ENCODE measurements around the gene LINGO1.

The LINGO1 gene

GRCh38 chr15:77632534-77633133 lies at the start of gene LINGO1:
LINGO1 (minus strand) TSS chr15:77632912; CDS start chr15:77632315, 597 bp downstream.
- TF ChIP-seq CTCF (IDR thresholded peaks at IDR 0.05; ENCODE audit: low read depth, low read length), result no peak
- DNase-seq (ENCODE audit: low read depth, low spot score), result no peak
- in situ Hi-C loops (cut with HindIII; ENCODE audit: low sequenced_read_pairs), result no loop called here
- peak within 1 kb of the TSS; percentile 24 for H3K4me3 ChIP-seq (ENCODE audit: low read depth, low read length)

- no peak overlapping the region for H3K4me3 ChIP-seq (ENCODE audit: low read depth, low read length)
- no peak for TF ChIP-seq CTCF (IDR thresholded peaks at IDR 0.05; ENCODE audit: low read depth, low read length)
- in situ Hi-C loops (cut with HindIII; ENCODE audit: low sequenced_read_pairs), result no loop called here
- no peak for DNase-seq (ENCODE audit: low read depth, low spot score)
Observed at GRCh38 chr15:77681362-77681761, 48.6 kb upstream of the LINGO1 start.

- DNase-seq (ENCODE audit: low read depth, low spot score), result no peak
- in situ Hi-C loops (cut with HindIII; ENCODE audit: low sequenced_read_pairs), result no loop called here
- no peak overlapping the region for H3K4me3 ChIP-seq (ENCODE audit: low read depth, low read length)
- no peak for TF ChIP-seq CTCF (IDR thresholded peaks at IDR 0.05; ENCODE audit: low read depth, low read length)
Observed at GRCh38 chr15:77676569-77677375, 44.1 kb upstream of the LINGO1 start.

- in situ Hi-C loops (cut with HindIII; ENCODE audit: low sequenced_read_pairs), result no loop called here
- TF ChIP-seq CTCF (IDR thresholded peaks at IDR 0.05; ENCODE audit: low read depth, low read length), result no peak
- H3K4me3 ChIP-seq (ENCODE audit: low read depth, low read length), result no peak overlapping the region
- no peak for DNase-seq (ENCODE audit: low read depth, low spot score)
Observed at GRCh38 chr15:77675806-77676415, 43.2 kb upstream of the LINGO1 start.

GRCh38 chr15:77674327-77674726 lies 41.6 kb upstream of the LINGO1 start:
- no peak for DNase-seq (ENCODE audit: low read depth, low spot score)
- no peak for TF ChIP-seq CTCF (IDR thresholded peaks at IDR 0.05; ENCODE audit: low read depth, low read length)
- in situ Hi-C loops (cut with HindIII; ENCODE audit: low sequenced_read_pairs), result no loop called here
- no peak overlapping the region for H3K4me3 ChIP-seq (ENCODE audit: low read depth, low read length)

GRCh38 chr15:77673866-77674265 lies 41.2 kb upstream of the LINGO1 start:
- H3K4me3 ChIP-seq (ENCODE audit: low read depth, low read length), result no peak overlapping the region
- in situ Hi-C loops (cut with HindIII; ENCODE audit: low sequenced_read_pairs), result no loop called here
- no peak for DNase-seq (ENCODE audit: low read depth, low spot score)
- TF ChIP-seq CTCF (IDR thresholded peaks at IDR 0.05; ENCODE audit: low read depth, low read length), result no peak
